ENCODE measurements around the gene SRRM3. TPM values are rescaled to one million over a fixed set of nuclear protein-coding genes. Genes with fewer than 3 reads are reported as not detected.
"Not testable (repeated sequence)": the region's sequence is repeated elsewhere in the genome, so short reads cannot be mapped to it uniquely, and the experiment has no call there.

Gene SRRM3
- polyA plus RNA-seq, 2 donors = 10.4 to 23.6 TPM

DNA sequence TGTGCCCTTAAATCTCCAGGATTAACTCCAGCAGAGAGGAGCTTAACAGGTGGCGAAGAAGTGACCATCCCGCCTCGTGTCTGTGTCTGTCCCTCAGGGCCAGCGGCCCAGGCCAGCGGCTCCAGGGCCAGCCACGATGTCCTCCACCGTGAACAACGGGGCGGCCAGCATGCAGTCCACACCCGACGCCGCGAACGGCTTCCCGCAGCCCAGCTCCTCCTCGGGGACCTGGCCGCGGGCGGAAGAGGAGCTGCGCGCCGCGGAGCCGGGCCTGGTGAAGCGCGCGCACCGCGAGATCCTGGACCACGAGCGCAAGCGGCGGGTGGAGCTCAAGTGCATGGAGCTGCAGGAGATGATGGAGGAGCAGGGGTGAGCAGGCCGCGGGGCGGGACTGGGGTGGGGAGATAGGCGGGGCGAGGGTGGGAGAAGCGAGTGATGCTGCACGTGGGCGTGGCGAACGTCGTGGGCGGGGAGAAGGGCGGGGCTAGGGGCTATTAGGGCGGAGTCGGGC, 33.3 kb downstream of the SRRM3 start:
- Histone ChIP-seq H3K4me1 (ENCODE audit: control insufficient read depth in 2 of 2, insufficient read depth in 2 of 2, low read length in 1 of 2) (peaks cover 4% of the 10 kb centered on the region in 2 donors), H3K9me3 (ENCODE audit: control insufficient read depth in 2 of 2, insufficient read depth in 1 of 2, low read depth in 1 of 2, low read length in 1 of 2) (peaks cover 0 to 3% of the 10 kb centered on the region in 2 donors), H3K4me3 (ENCODE audit: low read depth in 1 of 2, low read length in 2 of 2) (peak overlapping the region in 1 of 2 donors; percentile 1), H3K27ac (ENCODE audit: low read depth in 2 of 2, low read length in 1 of 2) (no peak overlapping the region), H3K36me3 (ENCODE audit: control insufficient read depth in 2 of 2, insufficient read depth in 2 of 2, low read length in 1 of 2) (no peaks in the 10 kb centered on the region), H3K27me3 (ENCODE audit: control insufficient read depth in 1 of 2, insufficient read depth in 2 of 2, low read length in 2 of 2) (no peaks in the 10 kb centered on the region)
- 6 to 10% methylated on average over 47 to 48 of the region's 48 CpGs for WGBS, 2 donors

DNA sequence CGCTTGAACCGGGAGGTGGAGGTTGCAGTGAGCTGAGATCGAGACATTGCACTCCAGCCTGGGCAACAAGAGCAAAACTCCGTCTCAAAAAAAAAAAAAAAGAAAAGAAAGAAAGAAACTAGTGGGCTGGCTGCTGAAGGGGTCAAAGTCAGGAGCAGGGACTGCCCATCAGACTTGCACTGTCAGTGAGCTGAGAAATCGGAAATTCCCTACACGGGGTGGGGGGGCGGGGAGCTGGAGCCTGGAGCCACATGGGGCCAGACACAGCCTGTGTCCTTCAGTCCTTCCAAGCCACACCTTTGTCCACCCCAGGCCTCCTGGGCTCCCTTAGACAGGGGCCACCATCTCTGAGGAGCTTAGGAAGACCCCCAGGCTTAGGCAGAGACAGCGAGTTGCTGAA, 34.5 kb downstream of the SRRM3 start:
- Histone ChIP-seq H3K36me3 (ENCODE audit: control insufficient read depth in 2 of 2, insufficient read depth in 2 of 2, low read length in 1 of 2) (no peaks in the 10 kb centered on the region), H3K27me3 (ENCODE audit: control insufficient read depth in 1 of 2, insufficient read depth in 2 of 2, low read length in 2 of 2) (no peaks in the 10 kb centered on the region), H3K4me3 (ENCODE audit: low read depth in 1 of 2, low read length in 2 of 2) (no peak overlapping the region), H3K9me3 (ENCODE audit: control insufficient read depth in 2 of 2, insufficient read depth in 1 of 2, low read depth in 1 of 2, low read length in 1 of 2) (peaks cover 0 to 3% of the 10 kb centered on the region in 2 donors), H3K4me1 (ENCODE audit: control insufficient read depth in 2 of 2, insufficient read depth in 2 of 2, low read length in 1 of 2) (peaks cover 4% of the 10 kb centered on the region in 2 donors), H3K27ac (ENCODE audit: low read depth in 2 of 2, low read length in 1 of 2) (no peak overlapping the region)
- WGBS, 2 donors = 66 to 71% methylated on average over 8 of the region's 8 CpGs

DNA sequence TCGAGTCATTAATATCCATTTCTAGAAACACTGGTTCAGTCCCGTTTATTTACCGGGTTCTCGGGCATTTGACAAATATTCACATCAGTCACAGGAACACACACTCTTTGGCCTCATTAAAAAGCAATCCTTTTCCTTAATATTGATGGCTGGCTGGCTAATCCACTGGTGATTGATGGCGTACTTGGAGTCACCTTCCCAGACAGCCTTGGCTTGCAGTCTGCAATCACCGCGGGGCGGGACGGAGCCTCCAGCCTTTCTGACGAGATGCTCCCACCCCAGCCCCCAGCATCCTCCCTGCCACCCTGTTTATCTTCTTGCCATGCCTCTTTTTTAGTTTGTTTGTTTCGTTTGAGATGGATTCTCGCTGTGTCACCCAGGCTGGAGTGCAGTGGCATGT, 36.6 kb downstream of the SRRM3 start:
- H3K4me3 ChIP-seq (ENCODE audit: low read depth in 1 of 2, low read length in 2 of 2) = no peak overlapping the region
- H3K36me3 ChIP-seq (ENCODE audit: control insufficient read depth in 2 of 2, insufficient read depth in 2 of 2, low read length in 1 of 2) = no peaks in the 10 kb centered on the region

DNA sequence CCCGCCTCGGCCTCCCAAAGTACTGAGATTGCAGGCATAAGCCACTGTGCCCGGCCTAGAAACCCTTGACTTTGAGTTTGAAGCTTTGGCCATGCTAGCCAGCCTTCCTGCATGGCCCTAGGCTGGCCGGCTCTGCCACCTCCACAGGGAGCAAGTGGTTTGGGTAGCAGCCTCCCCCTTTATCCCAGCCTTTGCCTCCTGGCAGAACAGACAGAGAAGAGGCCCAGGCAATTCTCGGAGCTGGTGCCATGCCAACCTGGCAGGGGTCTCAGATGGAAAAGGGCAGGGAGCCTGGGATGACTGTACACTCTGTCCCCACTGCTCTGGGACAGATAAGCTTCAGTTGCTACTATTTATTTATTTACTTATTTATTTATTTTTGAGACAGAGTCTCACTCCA, 39.4 kb downstream of the SRRM3 start:
- Histone ChIP-seq H3K27me3 (ENCODE audit: control insufficient read depth in 1 of 2, insufficient read depth in 2 of 2, low read length in 2 of 2) (no peaks in the 10 kb centered on the region), H3K4me3 (ENCODE audit: low read depth in 1 of 2, low read length in 2 of 2) (no peak overlapping the region), H3K9me3 (ENCODE audit: control insufficient read depth in 2 of 2, insufficient read depth in 1 of 2, low read depth in 1 of 2, low read length in 1 of 2) (peaks cover 0 to 3% of the 10 kb centered on the region in 2 donors), H3K36me3 (ENCODE audit: control insufficient read depth in 2 of 2, insufficient read depth in 2 of 2, low read length in 1 of 2) (no peaks in the 10 kb centered on the region), H3K27ac (ENCODE audit: low read depth in 2 of 2, low read length in 1 of 2) (no peak overlapping the region), H3K4me1 (ENCODE audit: control insufficient read depth in 2 of 2, insufficient read depth in 2 of 2, low read length in 1 of 2) (no peaks in the 10 kb centered on the region)
- 85 to 87% methylated on average over 5 of the region's 5 CpGs for WGBS, 2 donors

More for the DNA sequence above, 36.6 kb downstream of the SRRM3 start:
- H3K4me1 ChIP-seq (ENCODE audit: control insufficient read depth in 2 of 2, insufficient read depth in 2 of 2, low read length in 1 of 2) = peaks cover 4% of the 10 kb centered on the region in 2 donors
- peaks cover 0 to 3% of the 10 kb centered on the region in 2 donors for H3K9me3 ChIP-seq (ENCODE audit: control insufficient read depth in 2 of 2, insufficient read depth in 1 of 2, low read depth in 1 of 2, low read length in 1 of 2)
- no peak overlapping the region for H3K27ac ChIP-seq (ENCODE audit: low read depth in 2 of 2, low read length in 1 of 2)
- no peaks in the 10 kb centered on the region for H3K27me3 ChIP-seq (ENCODE audit: control insufficient read depth in 1 of 2, insufficient read depth in 2 of 2, low read length in 2 of 2)
- 14 to 17% methylated on average over 12 of the region's 12 CpGs for WGBS, 2 donors

DNA sequence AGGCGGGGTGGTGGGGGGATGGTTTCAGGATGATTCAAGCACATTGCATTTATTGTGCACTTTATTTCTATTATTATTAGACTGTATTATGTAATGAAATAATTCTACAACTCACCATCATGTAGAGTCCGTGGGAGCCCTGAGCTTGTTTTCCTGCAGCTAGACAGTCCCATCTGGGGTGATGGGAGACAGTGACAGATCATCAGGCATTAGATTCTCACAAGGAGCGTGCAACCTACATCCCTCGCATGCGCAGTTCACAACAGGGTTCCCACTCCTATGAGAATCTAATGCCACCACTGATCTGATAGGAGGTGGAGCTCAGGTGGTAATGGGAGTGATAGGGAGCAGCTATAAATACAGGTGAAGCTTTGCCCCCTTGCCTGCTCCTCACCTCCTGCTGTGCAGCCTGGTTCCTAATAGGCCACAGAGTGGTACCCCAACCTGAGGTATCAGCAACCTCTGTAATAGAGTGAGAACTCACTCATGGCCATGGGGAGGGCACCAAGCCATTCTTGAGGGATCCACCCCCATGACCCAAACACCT, 40.9 kb downstream of the SRRM3 start:
- H3K9me3 ChIP-seq (ENCODE audit: control insufficient read depth in 2 of 2, insufficient read depth in 1 of 2, low read depth in 1 of 2, low read length in 1 of 2); H3K27me3 ChIP-seq (ENCODE audit: control insufficient read depth in 1 of 2, insufficient read depth in 2 of 2, low read length in 2 of 2); H3K36me3 ChIP-seq (ENCODE audit: control insufficient read depth in 2 of 2, insufficient read depth in 2 of 2, low read length in 1 of 2); H3K4me1 ChIP-seq (ENCODE audit: control insufficient read depth in 2 of 2, insufficient read depth in 2 of 2, low read length in 1 of 2); H3K27ac ChIP-seq (ENCODE audit: low read depth in 2 of 2, low read length in 1 of 2); H3K4me3 ChIP-seq (ENCODE audit: low read depth in 1 of 2, low read length in 2 of 2): not testable (repeated sequence)
- 92 to 94% methylated on average over 5 of the region's 5 CpGs for WGBS, 2 donors

DNA sequence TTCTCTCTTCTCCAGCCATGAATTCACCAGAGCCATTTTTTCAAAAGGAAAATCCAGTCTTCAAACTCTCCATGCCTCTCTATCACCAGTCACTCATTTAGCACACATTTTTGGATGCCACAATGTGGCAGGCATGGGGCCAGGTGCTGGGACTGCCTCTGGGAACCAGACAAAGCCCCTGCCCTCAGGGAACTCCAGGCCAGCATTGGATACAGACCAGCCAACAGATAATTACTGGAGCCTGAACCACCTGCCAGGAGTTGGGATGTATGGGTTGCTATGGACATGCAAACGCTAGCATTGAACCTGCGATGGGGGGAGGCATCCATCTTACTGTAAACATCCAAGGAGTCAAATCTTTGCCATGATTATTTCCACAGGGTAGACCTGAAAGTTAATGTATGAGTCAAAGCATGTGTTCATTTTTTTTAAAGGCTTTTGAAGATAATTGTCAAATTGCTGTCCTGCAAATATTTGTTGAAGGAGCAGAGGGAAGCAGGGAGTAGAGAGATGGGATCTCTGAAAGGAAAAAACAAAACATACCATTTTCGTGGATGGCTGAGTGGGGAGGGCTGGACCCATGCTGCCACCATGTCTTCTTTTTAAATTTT, 43.2 kb downstream of the SRRM3 start:
- H3K4me1 ChIP-seq (ENCODE audit: control insufficient read depth in 2 of 2, insufficient read depth in 2 of 2, low read length in 1 of 2) = peaks cover 0 to 3% of the 10 kb centered on the region in 2 donors
- no peaks in the 10 kb centered on the region for H3K27me3 ChIP-seq (ENCODE audit: control insufficient read depth in 1 of 2, insufficient read depth in 2 of 2, low read length in 2 of 2)
- H3K27ac ChIP-seq (ENCODE audit: low read depth in 2 of 2, low read length in 1 of 2) = no peak overlapping the region
- H3K4me3 ChIP-seq (ENCODE audit: low read depth in 1 of 2, low read length in 2 of 2) = no peak overlapping the region
- WGBS, 2 donors = 25 to 27% methylated on average over 3 of the region's 3 CpGs
- no peaks in the 10 kb centered on the region for H3K36me3 ChIP-seq (ENCODE audit: control insufficient read depth in 2 of 2, insufficient read depth in 2 of 2, low read length in 1 of 2)
- no peaks in the 10 kb centered on the region for H3K9me3 ChIP-seq (ENCODE audit: control insufficient read depth in 2 of 2, insufficient read depth in 1 of 2, low read depth in 1 of 2, low read length in 1 of 2)

DNA sequence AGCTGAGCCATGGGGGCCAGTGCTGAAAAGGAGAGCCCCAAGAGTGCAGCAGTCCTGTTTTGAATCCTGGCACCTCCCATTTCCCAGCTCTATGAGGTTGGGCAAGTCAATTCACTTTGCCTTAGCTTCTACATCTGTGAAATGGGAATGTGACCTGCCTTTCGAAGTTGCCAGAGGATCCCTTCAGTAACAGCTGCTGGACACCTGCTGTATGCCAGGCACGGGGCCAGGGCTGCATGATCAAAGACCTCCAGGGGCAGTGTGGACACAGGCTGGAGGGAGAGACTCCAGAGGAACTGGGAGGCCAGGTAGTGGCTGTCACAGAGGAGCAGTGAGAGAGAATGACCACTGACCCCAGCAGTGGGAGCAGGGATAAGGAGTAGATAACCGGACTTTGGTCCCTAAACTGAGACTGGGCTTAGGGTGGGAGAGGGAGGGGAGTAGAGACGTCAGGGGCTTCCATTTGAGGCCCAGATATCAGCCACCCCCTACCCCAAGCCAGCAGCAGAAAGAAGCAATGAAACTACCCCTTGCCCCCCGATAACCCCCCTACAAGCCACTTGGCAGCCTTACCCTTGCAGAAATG, 45.2 kb downstream of the SRRM3 start:
- no peak overlapping the region for H3K4me3 ChIP-seq (ENCODE audit: low read depth in 1 of 2, low read length in 2 of 2)
- 60 to 66% methylated on average over 5 of the region's 5 CpGs for WGBS, 2 donors
- no peaks in the 10 kb centered on the region for H3K27me3 ChIP-seq (ENCODE audit: control insufficient read depth in 1 of 2, insufficient read depth in 2 of 2, low read length in 2 of 2)

DNA sequence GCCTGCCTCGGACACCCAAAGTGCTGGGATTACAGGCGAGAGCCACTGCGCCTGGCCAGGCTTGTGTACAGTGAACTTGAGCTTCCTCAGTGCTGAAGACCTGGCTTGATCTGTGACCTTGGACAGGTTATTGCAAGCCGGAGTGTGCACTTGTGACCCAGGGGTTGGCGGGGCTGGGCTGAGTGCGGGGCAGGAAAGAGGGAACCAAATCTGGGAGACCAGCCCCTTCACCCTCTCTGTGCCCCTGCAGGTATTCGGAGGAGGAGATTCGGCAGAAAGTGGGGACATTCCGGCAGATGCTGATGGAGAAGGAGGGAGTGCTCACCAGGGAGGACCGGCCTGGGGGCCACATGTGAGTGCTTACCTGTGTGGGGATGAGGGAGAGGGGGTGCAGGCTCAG, 46.2 kb downstream of the SRRM3 start:
- no peaks in the 10 kb centered on the region for H3K9me3 ChIP-seq (ENCODE audit: control insufficient read depth in 2 of 2, insufficient read depth in 1 of 2, low read depth in 1 of 2, low read length in 1 of 2)
- 88 to 89% methylated on average over 10 of the region's 10 CpGs for WGBS, 2 donors
- H3K36me3 ChIP-seq (ENCODE audit: control insufficient read depth in 2 of 2, insufficient read depth in 2 of 2, low read length in 1 of 2) = no peaks in the 10 kb centered on the region
- no peak overlapping the region for H3K27ac ChIP-seq (ENCODE audit: low read depth in 2 of 2, low read length in 1 of 2)
- H3K4me3 ChIP-seq (ENCODE audit: low read depth in 1 of 2, low read length in 2 of 2) = no peak overlapping the region
- no peaks in the 10 kb centered on the region for H3K27me3 ChIP-seq (ENCODE audit: control insufficient read depth in 1 of 2, insufficient read depth in 2 of 2, low read length in 2 of 2)
- peaks cover 2 to 3% of the 10 kb centered on the region in 2 donors for H3K4me1 ChIP-seq (ENCODE audit: control insufficient read depth in 2 of 2, insufficient read depth in 2 of 2, low read length in 1 of 2)

More for the DNA sequence above, 45.2 kb downstream of the SRRM3 start:
- no peaks in the 10 kb centered on the region for H3K36me3 ChIP-seq (ENCODE audit: control insufficient read depth in 2 of 2, insufficient read depth in 2 of 2, low read length in 1 of 2)
- no peaks in the 10 kb centered on the region for H3K9me3 ChIP-seq (ENCODE audit: control insufficient read depth in 2 of 2, insufficient read depth in 1 of 2, low read depth in 1 of 2, low read length in 1 of 2)
- peaks cover 2 to 3% of the 10 kb centered on the region in 2 donors for H3K4me1 ChIP-seq (ENCODE audit: control insufficient read depth in 2 of 2, insufficient read depth in 2 of 2, low read length in 1 of 2)
- H3K27ac ChIP-seq (ENCODE audit: low read depth in 2 of 2, low read length in 1 of 2) = no peak overlapping the region

DNA sequence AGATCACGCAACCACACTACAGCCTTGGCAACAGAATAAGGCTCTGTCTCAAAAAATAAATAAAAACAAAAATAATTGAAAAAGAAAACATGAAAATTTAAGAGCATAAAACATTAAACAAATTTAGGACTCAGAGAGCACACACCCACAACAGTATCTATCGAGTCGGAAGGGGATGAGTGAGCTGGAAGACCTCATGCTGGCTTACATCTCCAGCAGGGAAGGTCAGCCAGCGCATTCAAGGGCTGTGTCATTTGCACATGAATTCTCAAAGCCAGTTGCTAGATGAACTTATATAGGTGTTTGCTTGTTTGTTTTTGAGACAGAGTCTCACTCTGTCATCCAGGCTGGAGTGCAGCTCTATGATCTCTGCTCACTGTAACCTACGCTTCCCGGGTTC, 50.3 kb downstream of the SRRM3 start:
- Histone ChIP-seq H3K36me3 (ENCODE audit: control insufficient read depth in 2 of 2, insufficient read depth in 2 of 2, low read length in 1 of 2) (no peaks in the 10 kb centered on the region), H3K4me3 (ENCODE audit: low read depth in 1 of 2, low read length in 2 of 2) (no peak overlapping the region), H3K9me3 (ENCODE audit: control insufficient read depth in 2 of 2, insufficient read depth in 1 of 2, low read depth in 1 of 2, low read length in 1 of 2) (no peaks in the 10 kb centered on the region), H3K4me1 (ENCODE audit: control insufficient read depth in 2 of 2, insufficient read depth in 2 of 2, low read length in 1 of 2) (peaks cover 2 to 3% of the 10 kb centered on the region in 2 donors), H3K27me3 (ENCODE audit: control insufficient read depth in 1 of 2, insufficient read depth in 2 of 2, low read length in 2 of 2) (no peaks in the 10 kb centered on the region), H3K27ac (ENCODE audit: low read depth in 2 of 2, low read length in 1 of 2) (no peak overlapping the region)
- WGBS, 2 donors = 81 to 86% methylated on average over 6 of the region's 6 CpGs
